HUDEP-2 (cell line): Measurements from ENCODE around the gene ZNF574.
A peak's percentile ranks its signal among the peaks of the same experiment; 100 is the strongest.

Experiments
- DNase-seq, 76 experiments: peaks; one replicate each; lab custom pipeline; 2025; ENCODE audit not compliant: unreplicated experiment in 76 of 76; lab: John Stamatoyannopoulos, UW

Gene ZNF574

GRCh38 chr19:42053037-42053935 is 22.7 kb upstream of the ZNF574 start:
- no peak for DNase-seq

GRCh38 chr19:42054205-42054604 is 21.8 kb upstream of the ZNF574 start:
- no peak for DNase-seq

- no peak for DNase-seq
These were observed 18.1 kb upstream of the ZNF574 start for GRCh38 chr19:42057846-42058245.

- no peak for DNase-seq
These were observed 16.8 kb upstream of the ZNF574 start for GRCh38 chr19:42059196-42059595.

- no peak for DNase-seq
These were observed 15.8 kb upstream of the ZNF574 start for GRCh38 chr19:42060117-42060516.

GRCh38 chr19:42062381-42062780 is 13.6 kb upstream of the ZNF574 start:
- no peak for DNase-seq

- no peak for DNase-seq
These were observed 11.5 kb upstream of the ZNF574 start for GRCh38 chr19:42064432-42064831.

- no peak for DNase-seq
These were observed 10.9 kb upstream of the ZNF574 start for GRCh38 chr19:42065051-42065450.

- no peak for DNase-seq
These were observed 10.5 kb upstream of the ZNF574 start for GRCh38 chr19:42065511-42065910.

- DNase-seq, result peak in 1 of 76 experiments; percentile 11
These were observed 9.8 kb upstream of the ZNF574 start for GRCh38 chr19:42066075-42066754.

GRCh38 chr19:42067315-42067888 is 8.6 kb upstream of the ZNF574 start:
- no peak for DNase-seq

GRCh38 chr19:42068361-42068755 is 7.6 kb upstream of the ZNF574 start:
- no peak for DNase-seq

- DNase-seq, result no peak
These were observed 7.0 kb upstream of the ZNF574 start for GRCh38 chr19:42068756-42069571.

GRCh38 chr19:42069619-42070351 is 6.2 kb upstream of the ZNF574 start, which contains the start of gene GRIK5:
Gene GRIK5, minus strand, starts transcription at chr19:42070206. Its CDS starts 4,436 bp downstream, at chr19:42065770.
- no peak for DNase-seq

GRCh38 chr19:42071247-42071646 is 4.7 kb upstream of the ZNF574 start:
- DNase-seq, result no peak

- peak in 21 of 76 experiments; percentile 13 to 77 (median 34) for DNase-seq
These were observed 1.2 kb upstream of the ZNF574 start for GRCh38 chr19:42074513-42075363.

GRCh38 chr19:42075364-42075615 is 676 bp upstream of the ZNF574 start:
- DNase-seq, result peak in 6 of 76 experiments; percentile 40 to 55 (median 48)

GRCh38 chr19:42076380-42076944 is 496 bp downstream of the ZNF574 start:
- DNase-seq, result peak in 14 of 76 experiments; percentile 24 to 76 (median 58)

- no peak for DNase-seq
These were observed 2.1 kb downstream of the ZNF574 start for GRCh38 chr19:42078058-42078457.
